Subcutaneous adipose tissue (tissue), 4 donors: Measurements from ENCODE around the gene ELMO1. TPM values are rescaled to one million over a fixed set of nuclear protein-coding genes. Genes with fewer than 3 reads are reported as not detected.

ENCODE experiments used
- total RNA-seq, 4 donors: library from RNA; depleted of rRNA; stranded (reverse); fragments of >200 nt; gene quantifications; one replicate each; pipeline ENCODE4 v1.1.0, GENCODE V29; 2016
- TF ChIP-seq, protein P1 (sequence below): fragments of 450-650 bp; IDR thresholded peaks from one replicate; pipeline ENCODE4 v1.5.1; 2016; ENCODE audit warnings: low read depth, mild to moderate bottlenecking, control low read depth, antibody characterized with exemption, moderate library complexity

The ELMO1 gene
- total RNA-seq, 4 donors from 2014 or later = 97.1 to 129 (median 126) TPM

DNA sequence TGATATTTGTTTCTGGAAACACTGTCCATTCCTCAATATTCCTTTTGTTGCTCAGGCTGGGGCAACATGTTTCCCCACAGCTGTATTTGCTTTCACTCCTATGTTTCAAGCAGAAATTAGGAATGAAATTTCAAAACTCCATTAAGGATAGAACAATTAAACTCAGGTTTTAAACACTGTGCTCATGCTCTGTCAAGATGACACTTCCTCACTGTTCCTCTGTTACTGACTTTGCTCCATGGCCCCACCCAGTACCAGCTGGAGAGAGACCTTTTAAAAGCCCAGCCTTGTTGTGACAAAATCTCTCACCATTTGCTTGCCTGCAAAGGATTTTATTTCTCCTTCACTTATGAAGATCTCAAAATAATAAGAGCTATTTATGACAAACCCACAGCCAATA lies 197.4 kb downstream of the ELMO1 start:
- TF ChIP-seq, protein P1, sequence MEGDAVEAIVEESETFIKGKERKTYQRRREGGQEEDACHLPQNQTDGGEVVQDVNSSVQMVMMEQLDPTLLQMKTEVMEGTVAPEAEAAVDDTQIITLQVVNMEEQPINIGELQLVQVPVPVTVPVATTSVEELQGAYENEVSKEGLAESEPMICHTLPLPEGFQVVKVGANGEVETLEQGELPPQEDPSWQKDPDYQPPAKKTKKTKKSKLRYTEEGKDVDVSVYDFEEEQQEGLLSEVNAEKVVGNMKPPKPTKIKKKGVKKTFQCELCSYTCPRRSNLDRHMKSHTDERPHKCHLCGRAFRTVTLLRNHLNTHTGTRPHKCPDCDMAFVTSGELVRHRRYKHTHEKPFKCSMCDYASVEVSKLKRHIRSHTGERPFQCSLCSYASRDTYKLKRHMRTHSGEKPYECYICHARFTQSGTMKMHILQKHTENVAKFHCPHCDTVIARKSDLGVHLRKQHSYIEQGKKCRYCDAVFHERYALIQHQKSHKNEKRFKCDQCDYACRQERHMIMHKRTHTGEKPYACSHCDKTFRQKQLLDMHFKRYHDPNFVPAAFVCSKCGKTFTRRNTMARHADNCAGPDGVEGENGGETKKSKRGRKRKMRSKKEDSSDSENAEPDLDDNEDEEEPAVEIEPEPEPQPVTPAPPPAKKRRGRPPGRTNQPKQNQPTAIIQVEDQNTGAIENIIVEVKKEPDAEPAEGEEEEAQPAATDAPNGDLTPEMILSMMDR = no peak

DNA sequence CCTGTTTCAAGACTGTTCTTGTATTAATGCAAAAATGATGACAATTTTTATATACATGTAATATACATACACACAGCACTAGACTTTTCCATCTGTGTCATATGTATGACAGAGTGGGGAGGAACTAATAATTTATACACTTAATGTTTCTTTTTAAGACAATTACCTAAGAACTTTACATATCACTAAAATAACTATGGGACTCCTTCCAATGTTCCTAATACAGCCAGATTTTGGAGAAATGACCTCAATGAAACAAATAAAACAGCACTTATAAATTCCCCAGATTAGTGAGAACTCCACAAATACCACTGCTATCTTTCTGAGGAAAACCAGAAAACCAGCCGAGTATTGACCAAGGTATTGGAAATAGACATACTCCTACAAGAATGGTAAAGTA lies 199.4 kb downstream of the ELMO1 start:
- TF ChIP-seq, protein P1 = no peak

DNA sequence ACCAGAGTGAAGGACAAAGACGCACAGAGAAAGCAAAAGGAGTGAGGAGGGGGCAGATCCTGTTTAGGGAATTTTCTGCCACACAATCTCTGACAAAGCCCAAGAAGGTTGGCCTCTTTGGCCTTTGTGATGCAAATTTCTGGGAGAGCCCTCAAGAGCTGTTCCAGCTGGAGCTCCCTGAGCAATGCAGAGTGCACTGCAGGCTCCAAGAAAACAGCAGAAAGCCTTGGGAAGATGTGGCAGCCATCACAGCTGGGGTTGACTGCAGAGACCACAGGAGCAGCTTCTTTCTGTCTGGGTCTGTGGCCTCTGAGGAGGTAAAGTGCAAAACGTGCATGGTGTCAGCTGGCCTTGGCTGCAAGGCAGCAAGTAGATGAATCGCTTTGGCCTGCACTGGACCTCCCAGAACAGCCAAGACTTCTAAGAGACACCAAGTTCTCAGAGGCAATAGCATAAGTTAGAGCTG lies 200.2 kb downstream of the ELMO1 start:
- TF ChIP-seq, protein P1 = no peak

DNA sequence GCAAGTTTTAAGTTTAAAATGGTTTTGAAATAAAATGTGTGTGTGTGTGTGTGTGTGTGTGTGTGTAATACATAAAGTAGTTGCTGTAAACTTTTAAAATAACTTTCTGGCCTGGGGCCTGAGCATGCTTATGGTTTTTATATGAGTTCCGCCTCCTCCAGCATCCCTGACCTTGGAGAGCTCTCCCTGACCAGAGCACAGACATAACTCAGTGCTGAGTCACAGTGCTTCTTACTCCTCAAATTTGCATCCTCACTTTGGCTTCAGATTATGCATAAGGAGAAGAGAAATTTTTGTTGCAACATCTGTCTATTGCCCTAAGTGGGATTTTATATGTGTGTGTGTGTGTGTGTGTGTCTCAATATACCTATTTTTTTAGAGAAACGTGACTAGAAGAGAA lies 200.8 kb downstream of the ELMO1 start:
- TF ChIP-seq, protein P1 = no peak

DNA sequence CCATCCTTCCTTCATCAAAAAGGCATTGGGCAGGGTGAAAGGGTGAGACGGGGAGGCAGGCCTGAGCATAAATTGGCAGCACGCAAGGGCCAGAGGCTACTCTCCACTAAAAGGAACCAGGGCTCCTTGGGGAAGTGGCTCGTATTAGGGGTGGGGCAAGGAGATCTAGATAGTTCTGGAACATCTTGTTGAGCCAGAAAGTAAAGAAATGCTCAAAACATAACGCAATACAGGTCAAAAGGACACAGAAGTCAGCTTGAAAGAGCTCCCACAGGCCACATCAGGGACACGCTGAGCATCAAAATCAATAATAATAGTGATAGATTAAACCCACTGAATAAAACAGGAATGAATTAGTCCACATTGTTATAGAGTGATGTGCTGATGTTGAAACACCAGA lies 203.1 kb downstream of the ELMO1 start:
- TF ChIP-seq, protein P1 = no peak

DNA sequence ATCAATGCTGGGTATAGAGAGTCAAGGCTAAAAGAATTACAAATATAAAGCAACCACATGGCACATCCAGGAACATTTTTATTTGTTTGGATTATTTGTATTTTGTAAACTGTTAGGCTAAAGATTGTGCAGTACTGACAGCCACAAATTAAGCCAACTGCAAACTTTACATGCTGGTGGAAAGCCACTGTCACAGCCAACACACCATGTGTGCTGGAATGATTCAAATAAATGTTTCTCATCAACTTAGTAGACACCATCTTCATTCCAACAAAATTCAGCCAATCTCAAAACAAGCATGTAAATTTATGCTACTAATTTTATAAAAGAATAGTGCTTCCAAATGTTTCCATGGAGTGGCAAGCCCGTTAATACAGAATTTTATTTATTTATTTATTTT lies 211.8 kb downstream of the ELMO1 start:
- TF ChIP-seq, protein P1 = no peak

DNA sequence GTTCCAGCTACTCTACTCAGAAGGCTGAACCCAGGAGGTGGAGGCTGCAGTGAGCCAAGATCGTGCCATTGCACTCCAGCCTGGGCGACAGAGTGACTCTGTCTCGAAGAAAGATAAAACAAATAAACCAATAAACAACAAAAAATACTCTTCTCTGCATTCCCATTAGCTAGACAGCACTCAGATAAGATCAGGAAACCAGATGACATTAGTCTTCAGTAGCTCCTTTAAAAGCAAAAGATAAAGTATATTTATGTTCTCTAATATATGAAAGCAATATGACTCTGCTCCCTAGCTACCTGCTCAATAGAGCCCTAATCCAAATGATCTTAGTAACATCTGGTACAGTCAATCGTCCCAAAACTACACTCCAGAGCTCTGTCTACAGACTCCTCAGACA lies 212.9 kb downstream of the ELMO1 start:
- TF ChIP-seq, protein P1 = no peak

DNA sequence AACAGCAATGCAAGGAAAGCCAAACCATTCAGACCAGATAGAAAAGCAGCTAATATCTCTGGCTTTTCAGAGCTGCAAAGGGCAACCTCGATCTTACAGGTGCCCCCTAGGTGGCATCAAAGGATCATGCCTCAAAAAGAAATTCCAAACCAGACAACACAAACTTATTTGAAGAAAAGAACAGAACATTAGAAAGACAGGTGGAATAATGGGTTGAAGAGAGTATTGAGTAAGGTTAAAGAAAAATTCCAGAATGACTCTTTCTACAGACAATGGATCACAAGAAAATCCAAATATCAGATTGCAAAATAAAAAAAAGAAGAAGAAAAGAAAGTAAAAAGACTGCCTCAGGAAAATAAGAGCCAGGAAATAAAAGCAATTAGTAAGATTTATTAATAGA lies 213.7 kb downstream of the ELMO1 start:
- TF ChIP-seq, protein P1 = no peak
